Astrocyte (in vitro differentiated cells and primary cell): ENCODE data around the gene SAC3D1.

Source experiments
- EZH2 ChIP-seq: IDR thresholded peaks from 2 replicates; pipeline ENCODE4 v1.6.1; 2012; ENCODE audit warnings: mild to moderate bottlenecking, low read length, inconsistent platforms; ENCODE audit not compliant: insufficient read depth
- TF ChIP-seq, protein P1 (sequence below): IDR thresholded peaks from 2 replicates; pipeline ENCODE4 v1.5.1; 2011; ENCODE audit warnings: low read depth, mild to moderate bottlenecking, inconsistent platforms, low read length, moderate library complexity; ENCODE audit not compliant: insufficient read depth

DNA sequence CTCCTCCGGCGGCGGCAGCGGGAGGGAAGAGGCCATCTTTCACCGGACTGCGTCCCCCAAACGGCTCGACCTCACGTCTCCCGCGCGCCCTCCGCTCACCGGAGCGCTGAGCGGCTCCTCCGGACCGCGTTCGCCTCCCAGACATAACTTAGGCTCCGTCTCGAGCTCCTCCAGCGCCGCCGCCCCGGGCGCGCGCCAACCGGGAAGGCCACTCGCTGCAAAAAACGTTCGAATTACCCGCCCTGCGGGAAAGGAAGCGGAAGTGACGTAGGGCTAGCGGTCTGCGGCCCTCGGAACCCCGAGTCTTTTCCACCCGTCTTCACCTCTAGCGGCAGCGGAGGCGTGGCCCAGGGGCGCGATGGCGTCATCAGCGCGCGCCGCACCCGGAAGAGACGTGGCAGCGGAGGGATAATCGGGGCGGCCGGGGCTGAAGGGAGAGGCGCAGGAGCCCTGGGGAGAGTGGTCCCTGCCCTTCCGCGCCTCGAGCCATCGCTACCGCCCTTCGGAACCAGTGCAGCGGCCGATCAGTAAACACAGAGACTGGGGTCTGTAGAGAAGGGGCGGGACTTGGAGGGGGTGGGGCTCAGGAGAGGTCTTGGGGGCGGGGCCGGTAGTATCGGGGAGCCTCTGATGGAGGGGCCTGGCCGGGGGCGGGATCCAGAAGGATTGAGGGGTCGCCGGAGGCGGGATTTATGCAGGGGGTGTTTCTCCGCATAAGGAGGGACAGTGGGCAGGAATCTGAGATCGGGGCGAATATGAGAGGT is 43.0 kb downstream of the SAC3D1 start, which contains the start of the genes CDCA5 and ZFPL1:
- TF ChIP-seq, protein P1, sequence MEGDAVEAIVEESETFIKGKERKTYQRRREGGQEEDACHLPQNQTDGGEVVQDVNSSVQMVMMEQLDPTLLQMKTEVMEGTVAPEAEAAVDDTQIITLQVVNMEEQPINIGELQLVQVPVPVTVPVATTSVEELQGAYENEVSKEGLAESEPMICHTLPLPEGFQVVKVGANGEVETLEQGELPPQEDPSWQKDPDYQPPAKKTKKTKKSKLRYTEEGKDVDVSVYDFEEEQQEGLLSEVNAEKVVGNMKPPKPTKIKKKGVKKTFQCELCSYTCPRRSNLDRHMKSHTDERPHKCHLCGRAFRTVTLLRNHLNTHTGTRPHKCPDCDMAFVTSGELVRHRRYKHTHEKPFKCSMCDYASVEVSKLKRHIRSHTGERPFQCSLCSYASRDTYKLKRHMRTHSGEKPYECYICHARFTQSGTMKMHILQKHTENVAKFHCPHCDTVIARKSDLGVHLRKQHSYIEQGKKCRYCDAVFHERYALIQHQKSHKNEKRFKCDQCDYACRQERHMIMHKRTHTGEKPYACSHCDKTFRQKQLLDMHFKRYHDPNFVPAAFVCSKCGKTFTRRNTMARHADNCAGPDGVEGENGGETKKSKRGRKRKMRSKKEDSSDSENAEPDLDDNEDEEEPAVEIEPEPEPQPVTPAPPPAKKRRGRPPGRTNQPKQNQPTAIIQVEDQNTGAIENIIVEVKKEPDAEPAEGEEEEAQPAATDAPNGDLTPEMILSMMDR, result no peak
- TF ChIP-seq EZH2, result no peak
